ENCODE measurements around the gene CDH4.

DNA sequence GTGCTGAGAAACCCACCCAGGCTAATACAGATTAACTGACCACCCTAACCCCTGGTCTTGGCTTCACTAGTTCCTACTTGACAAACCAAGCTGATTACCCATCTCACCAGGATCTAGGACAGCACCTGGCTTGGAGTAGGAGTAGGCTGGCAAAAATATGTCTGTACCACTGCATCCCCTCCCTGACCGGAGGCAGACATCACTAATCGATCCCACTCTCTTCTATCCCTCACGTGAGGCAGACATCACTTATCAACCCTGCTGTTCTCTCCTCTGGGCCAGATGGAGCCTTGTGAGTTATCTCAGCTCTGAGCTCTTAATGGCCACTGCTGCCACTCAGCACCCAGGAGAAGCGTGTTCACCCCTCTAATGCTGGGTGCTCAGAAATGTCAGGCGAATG, 324.3 kb downstream of the CDH4 start:
- no peak for TF ChIP-seq POLR2AphosphoS5 (IDR thresholded peaks at IDR 0.05)
- TF ChIP-seq, protein P1, sequence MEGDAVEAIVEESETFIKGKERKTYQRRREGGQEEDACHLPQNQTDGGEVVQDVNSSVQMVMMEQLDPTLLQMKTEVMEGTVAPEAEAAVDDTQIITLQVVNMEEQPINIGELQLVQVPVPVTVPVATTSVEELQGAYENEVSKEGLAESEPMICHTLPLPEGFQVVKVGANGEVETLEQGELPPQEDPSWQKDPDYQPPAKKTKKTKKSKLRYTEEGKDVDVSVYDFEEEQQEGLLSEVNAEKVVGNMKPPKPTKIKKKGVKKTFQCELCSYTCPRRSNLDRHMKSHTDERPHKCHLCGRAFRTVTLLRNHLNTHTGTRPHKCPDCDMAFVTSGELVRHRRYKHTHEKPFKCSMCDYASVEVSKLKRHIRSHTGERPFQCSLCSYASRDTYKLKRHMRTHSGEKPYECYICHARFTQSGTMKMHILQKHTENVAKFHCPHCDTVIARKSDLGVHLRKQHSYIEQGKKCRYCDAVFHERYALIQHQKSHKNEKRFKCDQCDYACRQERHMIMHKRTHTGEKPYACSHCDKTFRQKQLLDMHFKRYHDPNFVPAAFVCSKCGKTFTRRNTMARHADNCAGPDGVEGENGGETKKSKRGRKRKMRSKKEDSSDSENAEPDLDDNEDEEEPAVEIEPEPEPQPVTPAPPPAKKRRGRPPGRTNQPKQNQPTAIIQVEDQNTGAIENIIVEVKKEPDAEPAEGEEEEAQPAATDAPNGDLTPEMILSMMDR (IDR thresholded peaks at IDR 0.05 in 8 of 11, conservative IDR thresholded peaks at IDR 0.05 in 3 of 11), result no peak
